GM19452 (cell line): ENCODE measurements around the gene FBXO5.
"Not testable (repeated sequence)": the region's sequence is repeated elsewhere in the genome, so short reads cannot be mapped to it uniquely, and the experiment has no call there.

Experiments used
- ATAC-seq: cut with Tn5 transposase; IDR thresholded peaks from one replicate; pipeline ENCODE4 v1.9.1; 2021; ENCODE audit not compliant: unreplicated experiment

Gene FBXO5

DNA sequence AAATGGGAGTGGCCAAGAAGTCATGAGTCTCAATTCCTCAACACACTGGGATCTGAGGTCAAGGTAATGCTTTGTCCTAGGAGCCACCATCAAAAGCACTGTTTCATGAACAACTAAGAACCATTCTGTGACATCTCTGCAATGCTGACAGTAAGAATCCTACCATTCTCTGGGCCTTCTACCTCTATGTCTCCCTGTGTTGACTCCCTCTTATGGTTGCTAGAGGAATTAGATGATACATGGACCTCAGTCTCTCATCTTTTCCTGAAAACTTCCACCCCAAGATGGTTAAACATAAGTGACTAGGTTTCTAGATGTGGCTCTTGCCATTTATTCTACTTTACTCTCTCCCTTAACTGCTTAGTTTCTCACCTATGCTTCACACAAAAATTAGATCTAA lies 10.6 kb upstream of the FBXO5 start:
- ATAC-seq = no peak

DNA sequence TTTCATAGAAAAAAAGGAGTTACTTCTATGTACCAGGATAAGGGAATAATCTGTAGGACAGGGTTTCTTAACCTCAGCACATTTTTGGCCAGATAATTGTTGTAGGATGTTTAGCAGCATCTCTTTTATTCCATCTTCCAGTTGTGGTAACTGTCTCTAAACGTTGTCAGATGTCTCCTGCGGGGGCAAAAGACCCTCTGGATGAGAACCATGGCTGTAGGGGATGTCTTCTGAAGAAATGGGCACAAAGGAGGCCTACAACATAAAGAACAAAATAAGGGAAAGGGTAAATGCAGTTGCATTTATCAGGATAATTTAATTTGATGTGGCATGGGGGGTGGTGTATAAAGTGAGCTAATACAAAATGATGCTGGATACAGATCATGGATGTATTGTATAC lies 4.1 kb upstream of the FBXO5 start:
- no peak for ATAC-seq

DNA sequence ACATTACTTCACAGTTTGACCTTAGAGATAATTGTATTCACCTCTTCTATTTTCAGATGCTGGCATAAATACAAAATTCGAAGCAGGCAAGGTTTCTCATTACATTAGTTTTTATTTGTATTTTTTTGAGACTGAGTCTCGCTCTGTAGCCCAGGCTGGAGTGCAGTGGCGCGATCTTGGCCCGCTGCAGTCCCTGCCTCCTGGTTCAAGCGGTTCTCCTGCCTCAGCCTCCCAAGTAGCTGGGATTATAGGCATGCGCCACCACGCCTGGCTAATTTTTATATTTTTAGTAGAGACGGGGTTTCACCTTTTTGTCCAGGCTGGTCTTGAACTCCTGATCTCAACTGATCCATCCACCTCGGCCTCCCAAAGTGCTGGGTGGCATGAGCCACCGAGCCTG lies 2.5 kb upstream of the FBXO5 start:
- not testable (repeated sequence) for ATAC-seq

DNA sequence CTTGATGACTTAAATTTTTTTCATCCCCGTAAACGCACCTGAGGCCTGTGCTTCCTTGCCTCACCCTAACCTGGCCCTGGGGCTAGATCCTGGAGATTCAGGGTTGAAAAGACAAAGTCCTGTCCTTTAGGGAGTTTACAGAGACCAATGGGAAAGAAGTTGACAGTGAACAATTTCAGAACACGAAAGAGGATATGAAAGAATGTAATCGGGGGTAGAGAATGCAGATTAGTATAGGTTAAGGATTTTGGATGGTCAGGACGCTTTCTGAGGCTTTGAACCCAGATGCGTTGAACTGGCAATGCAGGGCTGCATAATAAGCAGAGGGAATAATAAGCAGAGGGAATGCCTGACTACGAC lies 1.7 kb upstream of the FBXO5 start:
- peak; percentile 25 for ATAC-seq

DNA sequence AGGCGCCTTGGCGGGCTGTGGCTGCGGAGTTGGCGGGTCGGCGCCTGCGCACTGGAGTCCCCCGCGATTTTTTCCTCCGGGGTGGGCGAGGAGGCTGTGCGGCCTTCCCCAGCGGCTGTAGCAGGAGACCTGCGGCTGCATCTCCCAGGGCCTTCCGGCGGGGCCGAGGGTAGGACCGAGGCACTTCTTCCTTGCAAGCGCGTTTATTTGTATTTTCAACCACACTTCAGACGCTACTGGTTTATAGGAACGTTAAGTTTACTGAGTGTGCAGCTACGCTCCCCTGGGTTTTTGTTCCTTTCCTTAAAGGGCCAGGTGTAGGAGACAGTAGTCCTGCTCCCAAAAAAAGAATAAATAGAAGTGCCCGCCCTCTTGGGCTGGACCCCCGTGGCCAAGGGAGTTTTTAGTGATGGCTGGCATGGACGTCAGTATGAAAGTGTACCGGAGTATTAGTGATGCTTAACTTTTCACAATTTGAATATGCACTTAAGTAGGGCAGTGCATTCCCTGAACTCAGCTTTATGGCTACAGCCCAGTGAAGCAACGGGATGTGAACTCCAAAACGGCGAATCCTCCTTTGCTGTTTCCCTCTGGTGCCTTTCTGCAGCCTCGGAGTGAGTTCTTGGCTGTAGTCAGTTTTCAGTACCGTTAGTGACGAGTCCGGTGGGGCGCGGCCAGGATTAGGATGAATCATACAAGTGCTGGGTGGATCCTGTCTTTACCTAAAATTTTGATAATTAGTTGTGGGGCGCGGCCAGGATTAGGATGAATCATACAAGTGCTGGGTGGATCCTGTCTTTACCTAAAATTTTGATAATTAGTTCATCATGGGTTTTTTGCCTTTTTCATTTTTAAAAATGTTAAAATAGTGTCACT lies 1.0 kb upstream of the FBXO5 start:
- peak; percentile 23 for ATAC-seq

DNA sequence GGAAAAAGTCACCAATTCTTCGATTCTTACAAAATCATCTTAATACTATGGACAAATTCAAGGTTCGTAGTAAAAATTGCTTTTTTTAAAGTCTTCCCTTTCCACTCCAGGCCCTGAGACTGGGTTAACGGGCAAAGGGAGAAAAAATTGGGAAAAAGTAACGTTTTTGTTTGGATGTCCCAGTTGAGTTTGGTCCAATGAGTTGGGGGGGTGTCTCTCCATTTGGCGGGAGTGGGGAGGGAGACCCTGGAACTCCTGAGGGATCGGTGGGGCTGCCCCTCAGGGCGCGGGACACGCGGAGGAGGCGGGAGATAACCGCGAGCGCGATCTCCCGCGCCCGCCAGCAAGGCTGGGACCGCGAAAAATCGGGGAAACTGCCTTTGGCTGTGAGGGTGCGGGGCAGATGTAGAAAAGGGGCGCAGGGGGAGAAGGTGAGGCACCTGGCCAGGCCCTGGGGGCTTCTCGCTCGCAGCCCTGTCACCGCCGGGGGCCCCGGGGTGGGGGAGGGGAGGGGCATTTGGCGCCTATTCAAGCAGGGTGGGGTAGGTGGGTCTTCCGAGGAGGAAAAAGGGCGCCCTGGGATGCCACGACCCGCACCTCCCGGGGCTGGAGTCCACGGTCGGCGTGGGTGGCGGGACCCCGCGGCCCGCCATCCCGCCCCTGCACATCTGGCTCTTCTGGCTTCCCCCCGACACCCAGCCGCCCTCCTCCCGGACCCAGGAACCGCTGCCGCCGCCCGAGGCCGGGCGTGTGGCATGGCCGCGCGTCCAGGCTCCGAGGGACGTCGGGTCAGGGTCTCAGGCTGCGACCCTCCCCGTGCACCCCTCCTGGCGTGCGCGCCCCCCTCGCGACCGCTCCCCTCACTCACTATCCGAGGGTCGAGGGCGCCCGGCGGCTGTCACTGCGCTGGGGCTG lies 595 bp downstream of the FBXO5 start:
- ATAC-seq = peak; percentile 0

DNA sequence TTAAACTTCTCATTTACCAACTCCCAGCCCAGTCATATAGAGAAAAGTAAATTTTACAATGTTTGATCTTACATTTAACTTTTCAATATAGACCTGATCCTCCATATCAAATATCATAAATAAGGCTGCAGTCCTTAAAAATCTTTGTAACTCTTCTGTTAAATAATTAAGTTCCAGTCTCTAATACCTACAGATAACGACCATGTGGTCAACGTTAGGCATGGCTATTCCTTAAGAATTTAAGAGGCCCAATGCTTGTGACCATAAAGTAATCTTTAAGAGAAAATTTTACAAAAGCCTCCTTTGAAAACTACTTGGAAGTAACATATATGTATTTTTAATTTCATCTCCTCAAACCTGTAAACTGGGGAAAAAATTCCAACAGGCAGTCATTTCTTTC lies 1.6 kb downstream of the FBXO5 start:
- ATAC-seq = no peak

DNA sequence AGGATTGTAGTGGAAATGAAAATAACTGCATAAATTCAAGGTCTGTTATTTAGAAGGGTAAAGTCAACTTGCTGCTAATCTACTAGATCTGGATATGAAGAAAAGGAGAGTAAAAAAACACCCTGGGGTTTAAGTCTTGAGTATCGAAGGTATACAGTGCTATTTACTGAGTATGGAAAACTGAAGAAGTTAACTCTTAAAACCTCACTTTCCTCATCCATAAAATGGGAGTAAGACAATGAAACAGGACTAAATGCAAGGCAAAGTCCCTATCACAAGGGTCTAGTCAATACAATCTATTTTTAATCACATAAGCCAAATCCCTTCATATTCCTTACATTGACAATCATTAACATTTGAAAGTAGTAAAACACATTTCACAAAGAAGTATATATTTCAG lies 2.2 kb downstream of the FBXO5 start:
- ATAC-seq = no peak

DNA sequence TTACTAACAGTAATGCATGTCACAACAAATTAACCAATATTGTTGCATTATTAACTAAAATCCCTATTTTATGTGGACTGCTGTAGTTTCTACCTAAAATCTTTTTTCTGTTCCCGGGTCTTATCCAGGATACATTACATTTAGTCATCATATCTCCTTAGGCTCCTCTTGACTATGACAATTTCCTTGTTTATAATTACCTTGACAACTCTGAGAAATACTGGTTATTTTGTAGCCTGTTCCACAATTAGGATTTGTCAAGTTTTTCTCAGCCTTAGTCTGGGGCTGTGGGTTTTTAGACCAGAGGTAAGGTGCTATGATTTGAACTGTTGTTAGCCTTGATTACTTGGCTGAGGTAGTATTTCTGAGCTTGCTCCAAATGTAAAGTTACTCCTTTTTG lies 3.7 kb downstream of the FBXO5 start:
- no peak for ATAC-seq

DNA sequence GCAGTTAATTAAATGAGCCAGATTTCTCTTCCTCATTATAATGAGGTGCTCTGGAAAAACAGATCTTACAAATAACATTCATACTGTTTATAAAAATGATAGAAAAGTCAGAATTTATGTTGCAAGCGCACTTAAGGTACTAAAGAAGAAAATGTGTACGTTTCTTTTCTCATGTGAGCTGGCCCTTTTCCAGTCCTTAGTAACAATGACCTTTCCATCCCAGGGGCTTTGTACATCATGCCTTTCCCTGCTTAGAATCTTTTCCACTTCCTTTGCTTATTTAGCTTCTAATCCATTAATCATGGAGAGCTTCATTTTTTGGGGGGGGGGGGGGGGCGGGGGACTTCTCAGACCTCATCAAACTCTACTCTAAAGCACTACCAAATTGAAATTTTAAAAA lies 4.8 kb downstream of the FBXO5 start:
- ATAC-seq = no peak

DNA sequence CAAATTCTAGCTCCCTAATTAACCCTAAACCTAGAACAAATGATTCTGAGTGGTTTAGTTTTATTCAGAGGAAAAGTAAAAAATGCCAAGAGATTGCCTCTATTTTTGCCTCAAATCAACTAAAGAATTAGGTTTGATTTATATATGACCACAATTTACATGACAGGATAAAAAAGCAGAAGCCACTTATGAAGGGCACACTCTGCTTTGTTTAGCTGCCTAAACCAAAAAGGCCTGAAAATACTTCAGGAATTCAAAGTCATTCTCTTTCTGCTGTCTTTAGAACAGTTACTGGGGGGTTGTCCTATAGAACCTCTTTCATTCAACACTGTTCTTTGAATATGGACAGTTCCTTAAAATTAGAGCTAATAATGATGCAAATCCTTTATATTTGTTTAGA lies 5.3 kb downstream of the FBXO5 start:
- no peak for ATAC-seq

DNA sequence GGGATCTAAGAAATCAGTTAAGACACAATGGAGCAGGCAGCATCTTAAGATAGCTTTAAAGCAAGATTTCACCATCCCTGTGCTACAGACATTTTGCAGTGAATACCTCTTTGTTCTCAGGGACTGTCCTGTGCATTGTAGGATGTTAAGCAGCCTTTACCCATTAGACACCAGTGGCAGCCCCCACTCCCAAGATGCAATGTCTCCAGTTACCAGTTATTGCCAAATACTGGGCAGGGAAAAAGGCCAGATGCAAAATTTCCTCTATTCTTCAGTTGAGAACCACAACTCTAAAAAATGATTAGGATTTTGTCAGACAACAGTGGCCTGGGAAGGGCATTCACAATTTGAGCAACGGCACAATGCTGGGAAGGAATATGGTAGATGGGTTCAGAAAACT lies 6.1 kb downstream of the FBXO5 start:
- no peak for ATAC-seq

DNA sequence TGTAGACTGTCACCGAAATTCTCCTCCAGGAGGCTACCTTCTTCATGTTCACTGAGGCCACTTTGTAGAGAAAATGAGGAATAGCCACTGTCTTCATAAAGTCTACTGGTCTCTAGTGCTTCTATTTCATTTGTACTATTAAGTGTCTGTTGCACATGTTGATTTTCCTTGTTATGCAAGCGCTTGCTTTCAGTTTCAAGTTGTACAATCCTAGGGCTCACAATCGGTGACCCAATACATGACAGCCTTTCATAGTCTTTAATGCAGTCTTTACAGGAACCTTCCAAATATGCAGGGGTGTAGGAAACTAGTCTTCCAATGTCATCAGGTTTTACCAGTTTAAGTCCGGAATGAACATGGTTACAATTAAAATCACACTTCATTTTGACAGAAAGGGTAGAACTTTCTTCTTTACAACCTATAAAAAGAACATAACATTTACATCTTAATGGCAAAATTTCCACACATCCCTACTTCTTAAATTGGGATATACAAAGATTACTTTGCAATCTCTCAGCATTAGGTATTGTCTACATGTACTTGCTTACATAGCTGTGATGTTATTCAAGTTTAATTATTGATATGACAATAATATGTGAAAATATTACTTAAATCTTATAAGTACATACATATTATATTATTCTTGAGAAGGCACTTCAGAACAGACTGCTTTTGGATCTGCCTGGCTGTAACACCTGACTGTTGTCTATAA lies 7.5 kb downstream of the FBXO5 start:
- ATAC-seq = no peak

DNA sequence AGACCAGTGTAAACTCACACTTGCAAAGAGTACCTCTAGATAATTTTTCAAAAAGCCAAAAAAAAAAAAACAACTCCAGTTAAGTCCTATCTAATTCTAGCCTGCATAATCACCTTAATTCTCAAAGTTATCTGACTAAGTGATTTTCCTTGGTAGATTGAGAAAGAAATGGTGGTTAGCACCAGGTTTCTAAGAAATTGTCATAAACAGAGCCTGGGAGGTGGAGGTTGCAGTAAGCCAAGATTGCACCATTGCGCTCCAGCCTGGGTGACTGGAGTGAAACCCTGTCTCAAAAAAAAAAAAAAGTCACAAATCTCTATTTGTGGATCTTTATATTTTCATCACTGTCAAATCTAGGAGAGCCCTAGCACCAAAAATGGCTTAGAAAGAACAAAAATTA lies 8.9 kb downstream of the FBXO5 start:
- ATAC-seq = no peak

DNA sequence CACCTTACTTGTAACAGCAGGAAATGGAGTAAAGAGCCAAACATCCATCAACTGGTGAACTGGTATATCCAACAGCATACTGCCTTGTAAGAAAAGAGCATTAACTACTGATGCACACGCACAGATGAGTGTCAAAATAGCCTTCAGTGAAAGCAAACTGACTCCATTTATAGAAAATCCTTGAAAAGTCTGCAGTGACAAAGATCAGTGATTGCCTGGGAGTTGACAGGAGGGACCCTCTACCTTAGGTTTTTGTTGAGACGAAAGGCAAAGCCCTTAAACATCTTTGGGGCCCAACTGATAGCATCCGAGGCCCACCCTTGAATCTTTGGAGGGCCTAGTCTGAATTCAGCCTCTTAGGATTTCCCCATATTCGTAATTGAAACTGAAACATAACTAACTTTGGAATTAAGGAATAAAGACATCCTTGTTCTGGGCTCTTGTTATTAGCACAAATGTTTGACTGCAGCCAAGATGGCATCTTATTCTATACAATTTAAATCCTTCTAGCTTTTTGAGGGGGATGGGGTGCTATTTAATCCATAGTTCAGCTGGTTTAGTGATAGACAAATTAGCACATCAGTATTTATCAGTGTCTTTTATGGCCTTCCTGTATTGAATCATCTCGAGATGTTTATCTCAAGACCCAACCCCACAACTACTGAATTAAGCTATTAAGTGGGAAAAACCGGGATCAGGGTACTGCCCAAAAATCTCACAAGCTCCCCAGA lies 13.0 kb downstream of the FBXO5 start:
- ATAC-seq = no peak

DNA sequence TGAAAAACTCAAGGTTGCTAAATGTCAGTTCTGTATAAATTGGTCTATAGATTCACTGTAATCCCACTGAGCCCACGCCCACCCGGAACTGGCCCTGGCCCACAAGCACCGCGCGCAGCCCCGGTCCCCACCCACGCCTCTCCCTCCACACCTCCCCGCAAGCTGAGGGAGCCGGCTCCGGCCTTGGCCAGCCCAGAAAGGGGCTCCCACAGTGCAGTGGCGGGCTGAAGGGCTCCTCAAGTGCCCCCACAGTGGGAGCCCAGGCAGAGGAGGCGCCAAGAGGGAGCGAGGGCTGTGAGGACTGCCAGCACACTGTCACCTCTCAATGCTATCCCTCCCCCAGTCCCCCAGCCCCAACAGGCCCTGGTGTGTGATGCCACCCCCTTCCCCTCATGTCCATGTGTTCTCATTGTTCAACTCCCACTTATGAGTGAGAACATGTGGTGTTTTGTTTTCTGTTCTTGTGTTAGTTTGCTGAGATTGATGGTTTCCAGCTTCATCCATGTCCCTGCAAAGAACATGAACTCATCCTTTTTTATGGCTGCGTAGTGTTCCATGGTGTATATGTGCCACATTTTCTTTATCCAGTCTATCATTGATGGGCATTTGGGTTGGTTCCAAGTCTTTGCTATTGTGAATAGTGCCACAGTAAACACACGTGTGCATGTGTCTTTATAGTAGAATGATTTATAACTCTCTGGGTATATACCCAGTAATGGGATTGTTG lies 16.5 kb downstream of the FBXO5 start:
- ATAC-seq = not testable (repeated sequence)

DNA sequence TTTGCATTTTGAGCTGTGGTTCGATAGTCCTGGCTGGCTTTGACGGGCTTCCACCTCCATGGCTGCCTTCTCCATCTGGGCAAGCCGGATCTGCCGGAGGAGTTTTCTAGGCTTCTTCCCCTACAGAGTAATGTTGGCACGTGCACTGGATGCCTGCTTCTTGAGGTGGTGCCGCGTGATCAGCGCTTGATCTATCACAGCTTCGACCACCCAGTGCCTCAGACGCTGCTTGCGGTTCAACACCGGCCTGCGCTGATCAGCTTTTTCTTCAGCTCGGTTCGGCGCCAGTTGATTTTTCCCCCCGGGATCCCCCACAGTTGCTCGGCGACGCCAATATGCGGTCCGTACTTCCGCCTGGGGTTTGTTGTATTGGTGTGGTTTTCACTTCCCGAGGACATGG lies 23.5 kb downstream of the FBXO5 start:
- ATAC-seq = no peak

DNA sequence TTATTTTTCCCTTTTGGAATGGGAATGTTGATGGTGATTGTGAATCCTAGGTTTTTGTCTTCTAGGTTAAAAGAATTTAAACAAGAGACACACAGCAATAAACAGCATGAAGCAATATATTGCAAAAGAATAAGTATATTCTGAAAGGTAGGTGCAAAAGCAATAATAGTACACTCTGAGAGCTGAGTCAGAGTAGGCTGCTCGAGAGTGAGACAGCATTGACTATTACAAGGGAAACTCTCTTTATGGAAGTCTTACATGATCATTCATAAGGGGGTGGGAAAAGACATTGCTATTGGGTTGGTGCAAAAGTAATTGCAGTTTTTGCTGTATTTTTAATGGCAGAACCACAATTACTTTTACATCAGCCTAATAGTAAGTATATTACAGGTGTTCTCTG lies 25.0 kb downstream of the FBXO5 start:
- no peak for ATAC-seq

DNA sequence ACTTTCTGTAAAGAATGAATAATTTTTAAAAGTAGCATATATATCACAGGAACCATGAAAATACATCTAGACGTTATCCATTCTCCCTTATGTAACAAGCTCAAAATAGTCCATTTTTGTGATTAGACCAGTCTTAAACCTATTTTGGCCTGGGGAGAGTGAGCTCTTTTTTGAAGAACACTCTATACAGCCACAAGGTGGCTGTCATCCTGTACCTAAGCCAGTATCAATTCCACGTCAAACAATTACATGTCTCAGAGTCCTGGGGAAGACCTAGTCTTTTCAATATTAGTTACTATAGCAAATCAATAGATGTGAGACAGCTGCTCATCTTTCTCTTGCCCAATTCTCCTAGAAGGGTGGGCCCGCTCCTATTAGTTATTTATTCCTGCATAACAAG lies 28.4 kb downstream of the FBXO5 start:
- ATAC-seq = no peak

DNA sequence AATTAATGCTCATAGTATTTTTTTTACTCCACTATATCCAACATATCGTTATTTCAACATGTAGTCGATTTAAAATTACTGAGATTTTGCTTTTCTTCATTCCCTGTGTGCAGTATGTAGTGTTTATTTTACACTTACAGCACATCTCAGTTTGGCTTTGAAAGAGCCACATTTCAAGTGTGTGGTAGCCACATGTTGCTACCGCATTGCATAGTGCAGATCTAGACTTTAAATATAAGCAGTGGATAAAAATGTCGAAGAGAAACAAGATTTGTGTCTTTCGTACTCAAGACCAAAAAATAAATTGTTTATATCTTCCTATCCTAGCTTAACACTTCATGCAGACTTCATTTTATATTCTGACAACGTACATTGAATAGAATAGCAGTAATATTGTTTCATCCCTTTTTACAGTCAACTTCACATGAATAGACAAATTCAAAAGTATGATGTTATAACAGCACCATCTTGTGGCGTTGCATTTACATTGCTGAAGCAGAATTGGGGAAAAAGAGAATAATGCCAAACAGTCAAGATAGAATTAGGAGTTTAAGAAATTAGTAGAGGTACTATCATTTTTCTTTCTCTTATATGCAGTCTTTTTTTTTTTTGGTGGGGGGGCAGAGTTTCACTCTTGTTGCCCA lies 29.9 kb downstream of the FBXO5 start:
- ATAC-seq = no peak
